ENCODE measurements around the gene PSMC3.

PSMC3 gene

DNA sequence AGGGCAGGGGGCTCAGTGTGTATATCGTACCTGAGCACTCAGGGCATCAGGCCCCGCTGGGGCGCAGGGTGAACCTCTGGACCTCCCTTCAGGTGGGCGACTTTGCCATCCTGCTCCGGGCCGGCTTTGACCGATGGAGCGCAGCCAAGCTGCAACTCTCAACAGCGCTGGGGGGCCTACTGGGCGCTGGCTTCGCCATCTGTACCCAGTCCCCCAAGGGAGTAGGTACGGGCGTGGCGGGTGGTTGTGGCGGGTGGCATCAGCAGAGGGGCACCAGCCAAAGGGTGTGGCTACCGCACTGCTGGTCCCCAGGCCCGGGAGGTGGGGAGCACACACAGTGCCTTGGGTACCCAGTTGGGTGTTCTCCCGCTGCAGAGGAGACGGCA lies 11.6 kb downstream of the PSMC3 start:
- in situ Hi-C loops (cut with HindIII; ENCODE audit: low sequenced_read_pairs), result no loop called here

GRCh38 chr11:47413908-47414684 lies 12.1 kb downstream of the PSMC3 start:
- in situ Hi-C loops (cut with HindIII; ENCODE audit: low sequenced_read_pairs), result no loop called here

DNA sequence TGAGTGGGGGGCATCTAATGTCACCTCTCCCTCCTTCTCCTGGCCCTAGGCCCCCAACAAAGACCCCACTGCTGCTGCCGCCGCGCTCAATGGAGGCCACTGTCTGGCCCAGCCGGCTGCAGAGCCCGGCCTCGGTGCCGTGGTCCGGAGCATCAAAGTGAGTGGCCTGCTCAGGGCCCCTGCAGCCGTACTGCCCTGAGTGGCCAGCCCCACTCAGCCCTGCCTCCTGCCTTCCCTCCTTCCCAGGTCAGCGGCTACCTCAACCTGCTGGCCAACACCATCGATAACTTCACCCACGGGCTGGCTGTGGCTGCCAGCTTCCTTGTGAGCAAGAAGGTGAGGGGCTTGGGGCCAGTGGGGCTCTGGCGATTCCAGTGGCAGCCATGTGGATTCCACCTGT lies 12.9 kb downstream of the PSMC3 start:
- in situ Hi-C loops (cut with HindIII; ENCODE audit: low sequenced_read_pairs), result no loop called here

DNA sequence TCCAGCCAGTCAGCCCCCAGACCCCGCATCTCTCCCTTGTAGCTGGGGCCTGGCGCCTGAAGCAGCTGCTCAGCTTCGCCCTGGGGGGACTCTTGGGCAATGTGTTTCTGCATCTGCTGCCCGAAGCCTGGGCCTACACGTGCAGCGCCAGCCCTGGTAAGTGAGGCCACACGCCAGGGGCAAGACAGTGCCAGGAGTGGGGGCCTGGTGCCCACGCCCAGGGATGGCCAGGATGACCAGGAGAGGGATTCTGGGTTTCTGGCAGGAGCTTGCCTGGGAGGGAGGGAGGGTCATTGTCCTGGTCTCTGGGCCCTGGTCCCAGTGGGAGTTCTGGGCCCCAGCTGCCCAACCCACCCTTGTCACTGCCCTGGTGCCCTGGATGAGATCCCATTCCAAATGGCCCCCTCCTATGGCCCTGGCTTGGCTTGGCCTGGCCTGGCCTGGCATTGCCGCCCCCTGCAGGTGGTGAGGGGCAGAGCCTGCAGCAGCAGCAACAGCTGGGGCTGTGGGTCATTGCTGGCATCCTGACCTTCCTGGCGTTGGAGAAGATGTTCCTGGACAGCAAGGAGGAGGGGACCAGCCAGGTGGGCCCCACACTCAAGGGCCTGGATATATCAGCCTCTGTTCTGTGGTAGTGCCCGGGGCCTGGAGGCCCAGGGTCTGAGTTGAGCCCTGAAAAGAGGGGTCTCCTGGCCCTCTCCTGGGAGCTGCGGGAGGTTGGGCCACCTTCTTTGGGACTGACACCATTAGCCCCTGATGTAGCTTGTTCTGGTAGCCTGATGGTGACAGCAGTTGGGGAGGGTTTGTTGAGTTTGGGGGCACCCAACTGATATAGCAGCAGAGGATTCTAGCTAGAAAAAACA lies 14.1 kb downstream of the PSMC3 start:
- in situ Hi-C loops (cut with HindIII; ENCODE audit: low sequenced_read_pairs), result no loop called here

DNA sequence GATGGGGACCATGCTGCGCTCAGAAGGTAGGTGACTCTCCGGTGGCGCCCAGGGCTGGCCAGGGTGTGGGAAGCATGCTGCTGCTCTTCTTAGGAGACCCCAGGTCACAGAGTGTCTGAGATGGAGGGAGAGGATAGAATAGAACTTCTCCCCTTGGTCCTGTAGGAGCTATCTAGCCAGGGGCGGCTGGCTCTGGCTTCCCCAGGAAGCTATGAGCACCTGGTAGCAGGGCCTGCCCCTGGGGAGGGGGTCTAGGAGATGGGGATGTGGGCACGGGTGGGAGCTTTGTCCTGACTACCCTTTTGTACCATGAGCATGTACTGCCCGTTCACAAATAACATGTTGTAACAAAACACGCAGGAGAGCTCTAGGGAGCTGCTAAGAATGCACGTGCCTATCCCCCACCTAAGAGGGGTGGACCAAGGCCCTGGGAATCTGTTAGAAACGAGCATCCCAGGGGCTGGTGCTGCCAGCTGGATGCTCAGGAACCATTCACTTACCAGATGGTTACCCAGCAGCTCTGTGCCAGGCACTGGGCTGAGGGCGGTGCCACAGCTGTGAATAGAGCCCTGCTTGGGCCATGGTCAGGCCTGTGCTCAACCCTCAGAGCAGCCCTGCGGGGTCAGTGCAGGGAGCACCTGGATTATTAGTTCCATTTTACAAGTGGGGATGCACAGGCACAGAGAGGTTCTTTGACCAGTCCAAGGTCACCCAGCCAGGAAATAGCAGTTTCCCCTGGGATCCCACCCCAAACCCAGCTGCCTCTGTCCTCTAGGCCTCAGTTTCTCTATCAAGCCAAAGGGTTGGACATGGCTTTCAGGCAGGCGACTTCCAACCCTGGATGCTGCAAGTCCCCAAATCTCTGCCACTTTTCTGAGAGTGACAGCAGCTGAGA lies 15.6 kb downstream of the PSMC3 start:
- in situ Hi-C loops (cut with HindIII; ENCODE audit: low sequenced_read_pairs), result no loop called here

- in situ Hi-C loops (cut with HindIII; ENCODE audit: low sequenced_read_pairs), result loop anchor here (5.0 kb wide), 1 partner anchor 77 kb away; no protein-coding TSS in a partner anchor
Measured at GRCh38 chr11:47409440-47410369, 16.5 kb downstream of the PSMC3 start.

- in situ Hi-C loops (cut with HindIII; ENCODE audit: low sequenced_read_pairs), result loop anchor here (5.0 kb wide), 1 partner anchor 77 kb away; no protein-coding TSS in a partner anchor
Measured at GRCh38 chr11:47408598-47409439, 17.4 kb downstream of the PSMC3 start.

- in situ Hi-C loops (cut with HindIII; ENCODE audit: low sequenced_read_pairs), result loop anchor here (5.0 kb wide), 1 partner anchor 76 kb away; no protein-coding TSS in a partner anchor
Measured at GRCh38 chr11:47407746-47408590, 18.3 kb downstream of the PSMC3 start, which contains the start of gene SLC39A13. Gene SLC39A13, plus strand, starts transcription at chr11:47408590. Its CDS starts 1,505 bp downstream, at chr11:47410095.

DNA sequence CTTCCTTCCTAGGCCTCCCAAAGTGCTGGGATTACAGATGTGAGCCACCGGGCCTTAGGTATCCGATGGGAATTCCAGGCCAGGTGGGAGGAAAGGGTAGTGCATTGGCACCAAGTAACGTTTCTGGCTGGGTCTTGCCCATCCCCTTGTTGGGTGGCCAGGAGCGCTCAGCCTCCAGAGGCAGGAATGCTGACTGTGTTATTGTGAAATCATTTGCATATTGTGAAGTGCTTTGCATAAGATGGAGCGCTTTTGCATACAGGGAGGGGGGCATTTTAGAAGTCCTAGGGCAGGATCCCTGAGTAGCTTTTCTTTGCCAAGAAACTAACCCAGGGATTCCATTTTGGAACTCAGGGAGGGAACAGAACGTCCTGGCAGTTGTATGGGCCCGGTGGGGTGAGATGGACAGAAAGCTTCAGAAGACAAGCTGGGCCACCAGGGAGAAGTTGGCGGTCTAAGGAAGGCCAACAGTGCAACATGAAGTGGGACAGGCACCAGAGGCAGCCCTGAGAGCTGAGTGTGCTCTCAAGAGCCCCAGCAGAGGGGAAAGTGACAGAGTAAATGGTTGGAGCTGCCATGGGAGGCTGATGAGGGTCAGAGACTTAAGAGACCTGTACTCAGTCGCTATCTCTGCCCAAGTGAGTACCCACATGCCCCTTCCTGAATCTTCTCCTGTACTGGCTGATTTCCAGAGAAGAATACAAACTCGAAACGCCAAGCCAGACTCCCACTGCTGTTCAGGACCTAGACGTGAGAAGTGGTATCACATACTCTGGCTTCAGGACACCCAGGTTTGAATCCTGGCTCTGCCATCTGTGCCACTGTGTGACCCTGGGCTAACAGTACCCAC lies 19.1 kb downstream of the PSMC3 start:
- in situ Hi-C loops (cut with HindIII; ENCODE audit: low sequenced_read_pairs), result loop anchor here (5.0 kb wide), 1 partner anchor 75 kb away; no protein-coding TSS in a partner anchor

DNA sequence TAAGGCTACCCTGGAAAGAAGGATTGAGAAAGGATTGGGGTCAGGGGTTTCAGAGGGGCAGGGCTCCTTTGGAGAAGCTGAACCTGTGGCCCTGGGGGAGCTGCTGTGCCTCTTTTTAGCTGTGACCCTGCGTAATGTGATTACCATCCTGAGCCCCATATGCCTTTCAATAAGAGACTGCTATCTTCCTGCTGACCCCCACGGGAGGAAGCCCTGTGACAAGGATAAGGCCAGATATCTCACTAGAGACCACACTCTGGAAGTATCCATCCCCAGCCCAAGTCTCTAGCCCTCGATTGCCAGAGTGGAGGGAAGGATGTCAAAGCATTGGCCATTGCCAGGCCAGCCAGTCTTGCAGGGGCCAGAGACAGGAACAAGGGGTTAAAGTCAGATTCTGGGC lies 22.7 kb downstream of the PSMC3 start:
- in situ Hi-C loops (cut with HindIII; ENCODE audit: low sequenced_read_pairs), result no loop called here

- in situ Hi-C loops (cut with HindIII; ENCODE audit: low sequenced_read_pairs), result no loop called here
Measured at GRCh38 chr11:47403135-47403534, 23.1 kb downstream of the PSMC3 start.

DNA sequence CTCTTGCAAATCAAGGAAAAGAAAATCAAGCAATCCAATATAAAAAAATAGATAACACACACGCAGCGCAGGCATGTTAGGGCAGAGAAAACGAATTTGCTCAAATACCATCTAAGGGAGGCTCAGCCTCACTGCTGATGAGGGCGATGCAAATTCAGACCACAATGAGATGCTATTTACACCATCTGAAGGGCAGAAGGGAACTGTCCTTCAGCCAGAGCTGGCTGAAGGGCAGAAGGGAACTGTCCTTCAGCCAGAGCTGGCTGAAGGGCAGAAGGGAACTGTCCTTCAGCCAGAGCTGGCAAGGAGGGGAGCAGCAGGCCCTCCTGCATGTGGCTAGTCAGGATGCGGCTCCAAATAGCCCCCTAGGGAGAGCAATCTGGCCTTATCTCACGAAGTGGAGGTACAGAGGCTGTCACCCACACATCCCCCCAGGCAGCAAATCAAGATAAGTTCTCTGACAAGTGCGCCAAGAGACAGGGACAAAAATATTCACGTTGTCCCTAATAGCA lies 25.4 kb downstream of the PSMC3 start:
- in situ Hi-C loops (cut with HindIII; ENCODE audit: low sequenced_read_pairs), result no loop called here

GRCh38 chr11:47399860-47400767 lies 26.1 kb downstream of the PSMC3 start:
- in situ Hi-C loops (cut with HindIII; ENCODE audit: low sequenced_read_pairs), result loop anchor here (10.0 kb wide), 2 partner anchors 45 to 105 kb away; partner anchors contain the start of gene RAPSN

DNA sequence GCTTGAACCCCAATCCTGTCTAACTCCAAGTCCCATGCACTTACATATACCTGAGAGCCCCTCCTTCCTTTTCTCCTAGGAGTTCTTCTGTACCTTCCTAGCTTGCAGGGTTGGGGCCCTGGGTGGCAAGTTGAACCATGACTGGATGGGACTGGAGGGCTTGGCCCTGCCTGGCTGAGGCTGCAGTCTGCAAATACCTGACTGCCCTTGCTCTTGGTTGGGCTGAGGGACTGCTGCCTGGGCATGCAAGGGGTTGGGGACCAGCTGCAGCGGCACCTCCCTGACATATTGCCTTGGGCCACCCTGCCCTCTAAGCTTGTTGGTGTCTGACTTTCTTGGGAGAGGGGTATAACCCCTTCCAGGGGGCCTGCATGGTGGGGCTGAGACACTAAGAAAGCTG lies 27.7 kb downstream of the PSMC3 start:
- in situ Hi-C loops (cut with HindIII; ENCODE audit: low sequenced_read_pairs), result loop anchor here (10.0 kb wide), 2 partner anchors 46 to 104 kb away; partner anchors contain the start of gene RAPSN

- in situ Hi-C loops (cut with HindIII; ENCODE audit: low sequenced_read_pairs), result loop anchor here (10.0 kb wide), 2 partner anchors 47 to 103 kb away; partner anchors contain the start of gene RAPSN
Measured at GRCh38 chr11:47398011-47398410, 28.2 kb downstream of the PSMC3 start.

DNA sequence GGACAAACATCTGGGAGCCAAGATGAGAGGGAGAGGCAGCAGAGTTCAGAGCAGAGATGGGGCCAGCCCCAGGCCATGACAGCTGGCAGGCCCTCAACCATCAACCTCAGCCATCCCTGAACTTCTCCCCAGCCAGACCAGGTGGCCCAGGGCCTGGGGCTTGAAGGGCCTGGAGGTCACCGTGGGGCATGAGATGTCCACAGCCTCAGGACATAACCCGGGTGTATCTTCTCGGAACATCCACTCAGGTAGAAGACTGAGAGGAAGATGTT lies 30.3 kb downstream of the PSMC3 start:
- in situ Hi-C loops (cut with HindIII; ENCODE audit: low sequenced_read_pairs), result loop anchor here (10.0 kb wide), 2 partner anchors 49 to 101 kb away; partner anchors contain the start of gene RAPSN
